Mucosa of stomach (tissue), 1 donor: Measurements from ENCODE around the gene MYO1E.
"Not testable (repeated sequence)": the region's sequence is repeated elsewhere in the genome, so short reads cannot be mapped to it uniquely, and the experiment has no call there.

Experiments
- H3K27me3 ChIP-seq: one replicate; pipeline ENCODE4 v1.7.0; 2013; ENCODE audit warnings: mild to moderate bottlenecking, low read length; ENCODE audit not compliant: control insufficient read depth, insufficient read depth
- H3K36me3 ChIP-seq: one replicate; pipeline ENCODE4 v1.7.0; 2013; ENCODE audit warnings: low read length; ENCODE audit not compliant: control insufficient read depth, insufficient read depth
- H3K4me1 ChIP-seq: one replicate; pipeline ENCODE4 v1.7.0; 2013; ENCODE audit warnings: mild to moderate bottlenecking, low read length; ENCODE audit not compliant: control insufficient read depth, insufficient read depth
- H3K4me3 ChIP-seq: one replicate; pipeline ENCODE4 v1.7.0; 2013; ENCODE audit warnings: low read length
- H3K9ac ChIP-seq: one replicate; pipeline ENCODE4 v1.7.0; 2013; ENCODE audit warnings: mild to moderate bottlenecking, low read length, moderate library complexity
- H3K9me3 ChIP-seq: one replicate; pipeline ENCODE4 v1.7.0; 2013; ENCODE audit warnings: mild to moderate bottlenecking, low read length, moderate library complexity; ENCODE audit not compliant: control insufficient read depth
- donor health status: Pancreatic carcinoma.

MYO1E gene

DNA sequence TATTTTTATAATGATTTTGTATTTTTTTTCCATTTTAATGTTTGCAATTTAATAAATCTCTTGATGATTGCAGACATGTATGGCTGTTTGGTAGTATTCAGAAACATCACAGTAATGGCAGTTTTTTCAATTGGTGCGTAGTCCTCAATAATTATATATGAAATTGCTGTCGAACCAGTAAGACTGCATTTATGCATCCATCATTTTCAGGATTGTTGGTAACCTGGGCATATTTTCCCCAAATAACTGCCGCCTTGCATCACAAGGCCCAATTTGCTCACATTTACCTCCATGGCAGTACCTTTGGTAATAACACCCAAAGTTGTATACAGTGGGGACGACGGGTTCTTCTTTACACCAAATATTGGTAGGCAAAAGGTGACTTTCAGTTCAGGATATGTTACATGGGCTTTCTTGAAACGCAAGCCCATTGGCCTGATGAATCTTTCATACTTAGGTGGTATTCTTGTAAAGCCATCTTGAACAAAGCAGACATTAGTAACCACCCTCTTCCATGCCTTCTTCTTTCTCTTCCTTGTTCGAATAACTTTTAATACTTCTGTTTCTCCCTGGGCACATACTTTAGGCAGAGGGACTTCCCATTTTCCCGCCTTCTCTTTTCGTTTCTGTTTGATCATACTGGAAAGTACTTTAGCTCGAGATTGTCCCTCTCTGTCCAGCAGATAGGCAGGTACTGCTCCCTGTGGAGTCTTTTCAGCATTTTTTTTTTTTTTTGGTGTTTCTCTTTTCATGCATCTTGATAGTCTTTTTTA, 28.6 kb upstream of the MYO1E start:
- H3K9ac ChIP-seq: not testable (repeated sequence)

DNA sequence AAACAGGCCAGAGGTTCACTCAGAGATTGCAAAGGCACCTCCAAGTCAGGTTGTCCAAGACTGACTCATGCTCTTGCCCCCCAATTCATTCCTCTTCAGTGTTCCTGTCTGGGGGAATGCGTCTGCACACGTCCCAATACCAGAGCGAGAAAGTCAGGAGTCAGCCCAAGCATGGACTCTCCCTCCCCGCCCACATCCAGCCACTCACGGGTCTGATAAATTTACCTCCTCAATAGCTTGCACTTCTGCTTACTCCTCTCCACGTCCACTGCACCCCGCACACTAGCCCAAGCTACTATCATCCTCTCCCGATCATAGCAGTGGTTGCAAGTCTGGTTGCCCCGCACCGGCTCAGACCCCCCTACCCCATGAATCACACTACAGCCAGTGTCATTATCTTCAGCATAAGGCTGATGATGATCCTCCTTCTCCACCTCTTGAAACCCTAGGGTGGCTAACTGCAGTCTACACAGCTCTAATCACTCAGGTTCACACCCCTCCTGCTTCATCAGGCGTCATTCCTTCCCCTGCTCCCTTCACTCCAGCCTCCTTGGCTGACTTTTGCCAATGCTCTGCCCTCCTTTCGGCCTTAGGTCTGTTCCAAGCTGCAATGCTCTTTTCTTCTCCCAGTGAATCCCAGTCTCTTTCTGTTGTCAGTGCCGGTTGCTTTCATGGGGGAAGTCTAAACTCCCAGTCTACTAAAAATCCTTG, 27.6 kb upstream of the MYO1E start:
- Histone ChIP-seq H3K4me3 (no peak overlapping the region), H3K36me3 (no peaks in the 10 kb centered on the region), H3K9me3 (no peaks in the 10 kb centered on the region), H3K9ac (no peak overlapping the region), H3K27me3 (no peaks in the 10 kb centered on the region), H3K4me1 (peaks cover 13% of the 10 kb centered on the region)

More for the DNA sequence above, 28.6 kb upstream of the MYO1E start:
- peaks cover 13% of the 10 kb centered on the region for H3K4me1 ChIP-seq
- H3K9me3 ChIP-seq, H3K4me3 ChIP-seq, H3K36me3 ChIP-seq, H3K27me3 ChIP-seq: not testable (repeated sequence)

DNA sequence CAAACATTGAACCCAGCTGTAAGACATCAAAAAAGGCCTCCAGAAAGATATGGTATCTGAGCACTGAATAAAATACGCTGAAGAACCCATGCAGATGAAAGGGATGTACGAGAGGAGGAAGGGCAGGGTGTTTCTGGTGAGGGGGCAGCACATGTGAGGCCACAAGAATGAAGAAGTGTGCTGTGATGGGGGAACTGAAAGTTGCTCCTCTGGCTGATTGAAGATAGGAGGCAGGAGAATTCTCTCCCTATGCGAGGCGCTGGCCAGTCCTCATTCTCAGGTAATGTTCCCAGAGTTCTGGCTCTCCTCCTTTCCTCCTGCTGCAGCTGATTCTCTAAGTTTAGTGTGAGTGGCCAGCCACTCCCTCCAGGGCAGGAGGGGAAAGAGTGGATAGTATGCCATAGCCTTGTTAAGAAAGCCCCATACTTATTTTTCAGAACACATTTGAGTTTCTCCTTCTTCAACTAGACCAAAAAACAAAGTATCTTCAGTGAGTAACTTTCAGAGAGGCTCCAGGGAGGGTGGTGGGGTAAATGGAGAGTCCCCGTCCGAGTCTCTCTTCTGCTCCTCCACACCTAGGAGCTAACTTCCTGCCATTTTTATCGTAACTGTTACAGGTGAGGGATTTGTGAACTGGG, 26.9 kb upstream of the MYO1E start:
- Histone ChIP-seq H3K27me3 (no peaks in the 10 kb centered on the region), H3K36me3 (no peaks in the 10 kb centered on the region), H3K9me3 (no peaks in the 10 kb centered on the region), H3K4me1 (peaks cover 13% of the 10 kb centered on the region), H3K9ac (no peak overlapping the region), H3K4me3 (no peak overlapping the region)

DNA sequence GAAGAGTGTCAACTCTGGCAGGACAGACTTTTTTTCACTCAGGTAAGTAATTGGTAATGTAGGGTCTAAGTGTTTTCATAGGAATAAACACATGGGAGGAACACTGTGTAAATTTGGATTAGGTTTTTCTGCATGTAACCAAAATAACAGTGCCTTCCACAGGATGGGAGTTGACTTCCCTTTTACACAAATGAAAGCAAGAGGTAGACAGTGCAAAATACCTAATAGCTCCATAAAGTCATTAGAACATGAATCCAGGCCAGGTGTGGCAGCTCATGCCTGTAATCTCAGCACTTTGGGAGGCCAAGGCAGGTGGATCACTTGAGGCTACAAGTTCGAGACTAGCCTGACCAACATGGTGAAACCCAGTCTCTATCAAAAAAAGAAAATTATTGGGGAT, 25.5 kb upstream of the MYO1E start:
- Histone ChIP-seq H3K27me3 (no peaks in the 10 kb centered on the region), H3K9me3 (no peaks in the 10 kb centered on the region), H3K4me3 (no peak overlapping the region), H3K4me1 (peaks cover 13% of the 10 kb centered on the region), H3K9ac (no peak overlapping the region), H3K36me3 (no peaks in the 10 kb centered on the region)

DNA sequence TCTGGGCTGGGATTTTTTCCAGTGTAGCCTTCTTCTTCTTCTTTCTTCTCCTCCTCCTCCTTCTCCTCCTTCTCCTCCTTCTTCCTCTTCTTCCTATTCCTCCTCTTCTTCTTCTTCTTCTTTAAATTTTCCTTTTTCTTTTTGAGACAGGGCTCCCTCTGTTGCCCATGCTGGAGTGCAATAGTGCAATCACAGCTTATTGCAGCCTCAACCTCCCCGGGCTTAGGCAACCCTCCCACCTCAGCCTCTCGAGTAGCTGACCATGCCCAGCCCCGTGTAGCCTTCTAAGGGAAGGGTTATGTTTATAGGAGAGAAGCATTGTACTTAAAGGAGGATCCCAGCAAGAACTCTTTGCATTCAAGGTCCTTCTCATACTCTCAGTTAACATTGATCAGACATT, 24.0 kb upstream of the MYO1E start:
- H3K4me1 ChIP-seq: peaks cover 13% of the 10 kb centered on the region
- no peaks in the 10 kb centered on the region for H3K9me3 ChIP-seq
- H3K4me3 ChIP-seq: no peak overlapping the region
- no peaks in the 10 kb centered on the region for H3K27me3 ChIP-seq
- no peaks in the 10 kb centered on the region for H3K36me3 ChIP-seq
- H3K9ac ChIP-seq: no peak overlapping the region

DNA sequence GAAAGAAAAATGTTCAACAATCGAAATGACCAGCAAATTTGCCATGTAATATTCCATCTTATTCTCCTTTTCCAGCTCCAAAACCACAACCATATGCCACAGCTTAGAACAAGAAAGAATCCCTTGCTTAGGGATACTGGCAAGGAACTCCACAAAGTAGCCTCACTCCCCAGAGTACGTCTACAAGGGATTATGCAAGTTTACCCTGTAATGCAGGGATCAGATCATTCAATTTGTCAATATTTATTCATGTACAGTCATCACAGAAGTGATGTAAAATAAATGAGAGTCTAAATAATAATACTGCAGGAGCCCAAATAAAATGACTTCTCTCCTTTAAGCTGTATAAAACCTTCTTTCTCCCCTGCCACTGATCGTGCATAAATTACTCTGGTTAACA, 23.5 kb upstream of the MYO1E start:
- Histone ChIP-seq H3K27me3 (no peaks in the 10 kb centered on the region), H3K4me3 (no peak overlapping the region), H3K36me3 (no peaks in the 10 kb centered on the region), H3K9ac (no peak overlapping the region), H3K9me3 (no peaks in the 10 kb centered on the region), H3K4me1 (peaks cover 13% of the 10 kb centered on the region)

DNA sequence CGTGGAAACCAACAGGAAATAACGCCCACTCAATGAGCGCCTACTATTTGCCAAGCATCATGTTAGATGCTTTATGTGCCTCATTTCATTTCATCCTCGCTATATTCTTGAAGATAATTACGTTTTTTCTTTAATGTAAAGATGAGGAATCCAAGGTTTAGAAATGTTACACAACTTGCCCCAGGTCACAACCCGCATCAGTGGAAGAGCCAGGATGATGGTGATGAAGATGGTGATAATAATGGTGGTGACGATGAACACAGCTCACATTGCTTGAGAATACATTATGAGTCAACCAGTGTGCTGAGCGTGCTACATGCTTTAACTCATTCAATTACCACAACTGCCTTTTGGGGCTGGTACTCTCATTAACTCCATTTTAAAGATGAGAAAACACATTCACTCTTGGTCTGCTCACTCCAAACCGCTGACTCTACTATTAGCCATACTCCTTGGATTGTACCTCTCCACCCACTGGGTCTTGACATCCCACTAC, 21.5 kb upstream of the MYO1E start:
- Histone ChIP-seq H3K27me3 (no peaks in the 10 kb centered on the region), H3K36me3 (no peaks in the 10 kb centered on the region), H3K9ac (no peak overlapping the region), H3K9me3 (no peaks in the 10 kb centered on the region), H3K4me1 (peaks cover under 1% of the 10 kb centered on the region), H3K4me3 (no peak overlapping the region)

DNA sequence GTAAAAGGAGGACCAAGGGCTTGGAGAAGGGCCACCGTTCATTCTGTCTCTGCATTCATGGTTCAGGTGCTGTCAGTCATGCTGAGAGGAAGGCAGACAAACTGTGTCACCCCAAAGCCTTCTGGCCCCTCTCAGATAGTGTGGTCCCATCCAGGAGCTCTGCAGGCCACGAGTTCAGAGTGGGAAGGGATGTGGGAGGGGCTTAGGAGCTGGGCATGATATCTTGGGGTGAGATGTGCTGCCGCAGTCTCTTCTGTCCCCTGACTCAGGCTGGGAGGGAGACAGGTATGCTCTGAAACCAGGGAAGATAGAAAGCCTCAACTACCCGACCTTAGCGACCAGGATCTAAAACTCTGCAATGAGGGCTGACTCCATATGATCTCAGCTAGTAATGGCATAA, 19.6 kb upstream of the MYO1E start:
- H3K4me1 ChIP-seq: peaks cover 5% of the 10 kb centered on the region
- H3K9ac ChIP-seq: no peak overlapping the region
- H3K9me3 ChIP-seq: no peaks in the 10 kb centered on the region
- H3K27me3 ChIP-seq: no peaks in the 10 kb centered on the region
- no peak overlapping the region for H3K4me3 ChIP-seq
- no peaks in the 10 kb centered on the region for H3K36me3 ChIP-seq

DNA sequence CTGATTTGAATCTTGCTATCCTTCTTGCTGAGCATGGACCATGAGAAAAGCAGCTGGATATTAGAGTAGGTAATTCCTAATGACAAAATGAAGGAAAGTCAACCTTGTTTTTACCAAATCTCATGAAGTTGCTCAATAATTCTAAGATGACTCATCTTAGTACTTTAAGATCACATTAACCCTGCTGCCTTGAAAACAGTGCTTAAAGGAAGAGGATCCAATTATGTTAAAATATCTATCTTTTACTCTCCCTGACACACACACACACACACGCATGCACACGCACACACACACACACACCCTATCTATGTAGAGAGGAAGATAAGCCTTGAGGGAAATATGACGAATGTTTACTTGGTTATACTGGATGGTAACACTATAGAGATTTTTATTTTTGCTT, 16.0 kb upstream of the MYO1E start:
- no peaks in the 10 kb centered on the region for H3K36me3 ChIP-seq
- H3K27me3 ChIP-seq: no peaks in the 10 kb centered on the region
- no peak overlapping the region for H3K4me3 ChIP-seq
- H3K4me1 ChIP-seq: peaks cover 5% of the 10 kb centered on the region
- no peaks in the 10 kb centered on the region for H3K9me3 ChIP-seq
- H3K9ac ChIP-seq: no peak overlapping the region

DNA sequence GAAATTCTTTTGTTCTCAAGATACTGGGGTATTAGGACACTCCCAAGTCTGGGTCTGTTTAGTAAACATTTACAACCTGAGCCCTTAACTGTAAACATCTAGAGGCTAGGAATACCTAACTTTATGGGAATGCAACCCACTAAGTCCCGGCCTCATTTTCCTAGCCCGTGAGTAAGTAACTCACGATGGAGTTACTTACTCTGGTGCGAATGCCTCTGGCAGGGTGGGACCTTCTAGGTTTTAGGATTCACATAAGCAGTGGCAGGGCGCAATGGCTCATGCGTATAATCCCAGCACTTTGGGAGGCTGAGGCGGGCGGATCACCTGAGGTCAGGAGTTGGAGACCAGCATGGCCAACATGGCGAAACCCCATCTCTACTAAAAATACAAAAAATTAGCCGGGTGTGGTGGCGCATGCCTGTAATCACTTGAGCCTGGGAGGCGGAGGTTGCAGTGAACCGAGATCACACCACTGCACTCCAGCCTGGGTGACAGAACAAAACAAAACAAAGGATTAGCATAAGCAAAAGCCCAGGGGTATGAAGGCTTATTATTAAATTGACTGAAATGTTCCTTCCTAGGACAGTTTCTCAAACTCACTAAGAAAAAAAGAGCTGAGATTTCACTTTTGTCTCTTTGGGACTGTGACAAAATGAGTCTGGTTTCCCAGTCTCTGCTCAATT, 14.7 kb upstream of the MYO1E start:
- H3K36me3 ChIP-seq, H3K27me3 ChIP-seq, H3K4me3 ChIP-seq, H3K9me3 ChIP-seq, H3K4me1 ChIP-seq, H3K9ac ChIP-seq: not testable (repeated sequence)

DNA sequence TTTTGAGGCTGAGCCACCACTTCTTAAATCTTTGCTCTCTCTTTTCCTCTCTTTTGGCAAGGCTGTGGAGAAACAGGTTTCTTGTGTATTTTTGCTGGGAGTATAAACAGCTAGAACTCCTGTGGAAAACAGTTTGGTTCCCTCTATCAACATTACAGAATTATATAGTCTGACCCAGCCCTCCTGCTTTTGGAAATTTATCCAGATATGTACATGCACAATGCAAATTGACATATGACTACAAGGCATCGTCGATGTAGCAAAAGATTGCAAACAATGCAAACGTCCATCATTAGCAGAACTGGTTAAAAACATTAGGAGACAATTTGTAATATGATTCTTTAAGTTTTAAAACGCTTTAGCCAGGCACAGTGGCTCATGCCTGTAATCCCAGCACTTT, 12.5 kb upstream of the MYO1E start:
- H3K9me3 ChIP-seq: no peaks in the 10 kb centered on the region
- H3K4me1 ChIP-seq: peaks cover 11% of the 10 kb centered on the region
- H3K27me3 ChIP-seq: no peaks in the 10 kb centered on the region
- H3K36me3 ChIP-seq: no peaks in the 10 kb centered on the region
- no peak overlapping the region for H3K4me3 ChIP-seq
- H3K9ac ChIP-seq: no peak overlapping the region

DNA sequence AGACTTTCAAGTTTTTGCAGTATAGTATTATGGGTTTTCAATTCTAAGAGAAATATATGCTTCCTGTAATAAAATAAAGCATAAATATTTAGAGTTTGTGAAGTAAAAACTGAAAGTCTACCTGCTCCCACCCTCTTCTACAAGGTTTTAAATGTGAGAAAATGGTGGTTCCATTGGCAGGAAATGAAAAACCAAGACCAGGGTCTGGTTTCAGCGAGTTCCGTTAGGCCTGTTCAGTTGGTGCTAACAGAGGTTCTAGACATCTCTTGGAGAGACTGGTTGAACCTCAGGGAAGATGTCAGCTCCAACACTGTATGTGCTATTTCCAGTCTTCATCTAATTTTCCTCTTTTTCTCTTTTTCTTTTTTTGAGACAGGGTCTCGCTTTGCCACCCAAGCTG, 11.8 kb upstream of the MYO1E start:
- peaks cover 11% of the 10 kb centered on the region for H3K4me1 ChIP-seq
- H3K4me3 ChIP-seq: no peak overlapping the region
- no peaks in the 10 kb centered on the region for H3K9me3 ChIP-seq
- no peak overlapping the region for H3K9ac ChIP-seq
- no peaks in the 10 kb centered on the region for H3K27me3 ChIP-seq
- no peaks in the 10 kb centered on the region for H3K36me3 ChIP-seq
